ENCODE data around the gene MUC5B. TPM values are rescaled to one million over a fixed set of nuclear protein-coding genes. Genes with fewer than 3 reads are reported as not detected.
A peak's percentile ranks its signal among the peaks of the same experiment; 100 is the strongest.

MUC5B gene
- total and polyA plus RNA-seq, 7 experiments from 2014 or later = not detected

DNA sequence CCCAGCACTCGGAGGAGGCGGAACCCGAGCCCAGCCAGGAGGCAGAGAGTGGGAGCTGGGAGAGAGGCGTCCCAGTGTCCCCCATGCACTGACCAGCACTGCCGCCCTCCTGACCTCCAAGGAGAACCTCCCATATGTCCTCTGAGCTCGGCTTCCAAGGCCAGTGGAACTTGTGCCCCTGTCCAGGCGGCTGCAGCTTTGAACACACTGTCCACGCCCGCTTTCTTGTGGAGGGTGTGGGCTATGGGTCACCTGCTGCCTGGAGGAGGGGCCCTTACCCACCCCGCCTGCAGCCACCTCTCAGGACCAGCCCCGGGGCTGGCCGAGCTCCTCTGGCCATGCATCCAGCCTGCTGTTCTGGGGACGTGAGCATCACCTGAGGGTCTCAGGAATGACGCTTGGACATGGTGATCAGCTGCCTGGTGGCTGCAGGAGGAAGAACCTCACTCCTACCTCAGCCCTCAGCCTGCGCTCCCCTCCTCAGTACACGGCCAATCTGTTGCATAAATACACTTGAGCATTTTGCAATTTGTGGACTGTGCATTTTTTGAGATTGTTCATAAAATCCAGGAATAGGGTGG lies 22.2 kb upstream of the MUC5B start:
- ATAC-seq (no peak), DNase-seq (no peak)
- Mint-ChIP-seq H3K27me3 (peaks cover 0 to 4% (median 0%) of the 10 kb centered on the region in 5 donors), H3K4me3 (no peak overlapping the region), H3K4me1 (no peaks in the 10 kb centered on the region), H3K9me3 (no peaks in the 10 kb centered on the region), H3K27ac (no peak overlapping the region), H3K36me3 (no peaks in the 10 kb centered on the region)
- intact Hi-C loops (cut with micrococcal nuclease) = loop anchor here in 1 of 2 donors (5.0 to 10.0 kb wide), 2 partner anchors 64 to 427 kb away; partner anchors contain the start of gene KRTAP5-5
- no peak overlapping the region for H3K4me3 ChIP-seq (ENCODE audit: low read length)
- no peaks in the 10 kb centered on the region for H3K4me1 ChIP-seq (ENCODE audit: control insufficient read depth in 2 of 2, insufficient read depth in 2 of 2, low read length in 2 of 2)
- ChIA-PET POLR2A (no interaction called here), CTCF (interaction anchor here (1.1 kb wide), 1 partner anchor 319 kb away, joined by 3 read pairs; no protein-coding TSS in a partner anchor)
- H3K36me3 ChIP-seq (ENCODE audit: control insufficient read depth in 2 of 3, insufficient read depth in 3 of 3, low read length in 3 of 3) = no peaks in the 10 kb centered on the region
- no peaks in the 10 kb centered on the region for H3K27me3 ChIP-seq (ENCODE audit: control insufficient read depth in 2 of 2, insufficient read depth in 2 of 2, low read length in 2 of 2)
- no peaks in the 10 kb centered on the region for H3K9me3 ChIP-seq (ENCODE audit: control insufficient read depth in 2 of 3, low read length in 3 of 3)
- no peak overlapping the region for H3K27ac ChIP-seq (ENCODE audit: low read depth, low read length)

DNA sequence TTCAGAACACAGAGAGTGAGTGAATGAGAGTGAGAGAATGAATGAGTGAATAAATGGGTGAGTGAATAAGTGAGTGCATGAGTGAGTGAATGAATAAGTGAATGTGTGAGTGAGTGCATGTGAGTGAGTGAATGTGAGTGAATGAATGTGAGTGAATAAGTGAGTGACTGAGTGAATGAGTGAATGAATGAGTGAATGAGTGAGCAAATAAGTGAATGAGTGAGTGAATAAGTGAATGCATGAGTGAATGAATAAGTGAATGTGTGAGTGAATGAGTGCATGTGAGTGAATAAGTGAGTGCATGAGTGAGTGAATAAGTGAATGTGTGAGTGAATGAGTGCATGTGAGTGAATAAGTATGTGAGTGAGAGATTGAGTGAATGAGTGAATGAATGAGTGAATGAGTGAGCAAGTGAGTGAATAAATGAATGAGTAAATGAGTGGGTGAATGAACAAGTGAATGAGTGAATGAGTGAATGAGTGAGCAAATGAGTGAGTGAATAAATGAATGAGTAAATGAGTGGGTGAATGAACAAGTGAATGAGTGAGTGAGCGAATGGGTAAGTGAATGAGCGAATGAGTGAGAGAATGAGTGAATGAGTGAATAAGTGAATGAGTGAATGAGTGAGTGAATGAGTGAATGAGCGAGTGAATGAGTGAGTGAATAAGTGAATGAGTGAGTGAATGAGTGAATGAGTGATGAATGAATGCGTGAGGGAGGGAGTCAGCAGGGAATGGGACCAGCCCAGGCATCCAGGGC lies 21.3 kb upstream of the MUC5B start:
- H3K36me3 ChIP-seq (ENCODE audit: control insufficient read depth in 2 of 3, insufficient read depth in 3 of 3, low read length in 3 of 3) = no peaks in the 10 kb centered on the region
- no peaks in the 10 kb centered on the region for H3K9me3 ChIP-seq (ENCODE audit: control insufficient read depth in 2 of 3, low read length in 3 of 3)
- ATAC-seq = no peak
- H3K4me1 ChIP-seq (ENCODE audit: control insufficient read depth in 2 of 2, insufficient read depth in 2 of 2, low read length in 2 of 2) = no peaks in the 10 kb centered on the region
- H3K4me3 ChIP-seq (ENCODE audit: low read length) = no peak overlapping the region
- CTCF ChIA-PET = interaction anchor here (1.1 to 1.6 kb wide), 2 partner anchors 315 to 318 kb away, joined by 3 to 4 read pairs; no protein-coding TSS in a partner anchor
- POLR2A ChIA-PET = no interaction called here
- H3K27me3 Mint-ChIP-seq = peaks cover 0 to 1% (median 0%) of the 10 kb centered on the region in 5 donors
- H3K27me3 ChIP-seq (ENCODE audit: control insufficient read depth in 2 of 2, insufficient read depth in 2 of 2, low read length in 2 of 2) = no peaks in the 10 kb centered on the region
- H3K27ac ChIP-seq (ENCODE audit: low read depth, low read length) = no peak overlapping the region
- DNase-seq = no peak
- H3K4me1 Mint-ChIP-seq = no peaks in the 10 kb centered on the region
- no peak overlapping the region for H3K27ac Mint-ChIP-seq
- H3K4me3 Mint-ChIP-seq = no peak overlapping the region
- H3K9me3 Mint-ChIP-seq = no peaks in the 10 kb centered on the region
- H3K36me3 Mint-ChIP-seq = no peaks in the 10 kb centered on the region
- intact Hi-C loops (cut with micrococcal nuclease) = loop anchor here in 1 of 2 donors (5.0 to 10.0 kb wide), 2 partner anchors 63 to 426 kb away; partner anchors contain the start of gene KRTAP5-5

DNA sequence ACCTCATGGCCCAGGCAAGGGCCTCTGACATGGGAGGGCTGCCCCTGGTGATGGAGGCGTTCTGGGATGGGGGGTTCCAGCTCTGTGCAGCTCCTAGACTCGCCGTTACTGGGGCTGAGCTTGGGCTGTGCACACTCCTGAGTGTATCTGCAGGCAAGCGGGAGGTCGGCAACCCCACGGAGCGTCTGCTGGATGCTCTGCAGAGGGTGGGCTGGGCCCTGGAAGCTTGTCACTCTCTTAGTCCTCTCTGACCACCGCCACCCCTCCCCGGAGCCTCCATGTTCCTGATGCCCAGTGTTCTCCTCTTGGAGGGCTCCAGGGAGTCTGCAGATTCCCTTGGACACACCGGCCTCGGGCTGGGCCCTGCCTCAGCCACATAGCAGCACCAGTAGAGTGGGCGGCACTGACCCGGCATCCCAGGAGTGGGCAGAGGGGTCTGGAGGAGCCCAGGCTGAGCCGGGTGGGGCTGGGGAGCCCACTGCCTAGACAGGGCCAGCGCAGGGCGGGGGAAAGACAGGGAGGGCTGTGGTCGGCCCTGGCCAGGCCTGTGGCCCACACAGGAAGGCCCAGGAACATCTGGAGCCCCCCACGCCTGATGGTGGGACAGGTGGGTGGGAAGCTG lies 20.6 kb upstream of the MUC5B start:
- Mint-ChIP-seq H3K36me3 (no peaks in the 10 kb centered on the region), H3K27ac (no peak overlapping the region), H3K4me1 (no peaks in the 10 kb centered on the region), H3K4me3 (no peak overlapping the region), H3K9me3 (no peaks in the 10 kb centered on the region), H3K27me3 (no peaks in the 10 kb centered on the region)
- H3K27ac ChIP-seq (ENCODE audit: low read depth, low read length) = no peak overlapping the region
- no peaks in the 10 kb centered on the region for H3K36me3 ChIP-seq (ENCODE audit: control insufficient read depth in 2 of 3, insufficient read depth in 3 of 3, low read length in 3 of 3)
- no peak overlapping the region for H3K4me3 ChIP-seq (ENCODE audit: low read length)
- H3K27me3 ChIP-seq (ENCODE audit: control insufficient read depth in 2 of 2, insufficient read depth in 2 of 2, low read length in 2 of 2) = no peaks in the 10 kb centered on the region
- intact Hi-C loops (cut with micrococcal nuclease) = loop anchor here in 1 of 2 donors (5.0 to 10.0 kb wide), 2 partner anchors 63 to 425 kb away; partner anchors contain the start of gene KRTAP5-5
- no peaks in the 10 kb centered on the region for H3K9me3 ChIP-seq (ENCODE audit: control insufficient read depth in 2 of 3, low read length in 3 of 3)
- H3K4me1 ChIP-seq (ENCODE audit: control insufficient read depth in 2 of 2, insufficient read depth in 2 of 2, low read length in 2 of 2) = no peaks in the 10 kb centered on the region
- ATAC-seq (no peak), DNase-seq (peak in 2 of 9 donors; percentile 11 to 14)
- CTCF ChIA-PET = interaction anchor here (0.9 to 1.6 kb wide), 2 partner anchors 60 to 314 kb away, joined by 4 read pairs; no protein-coding TSS in a partner anchor
- POLR2A ChIA-PET = no interaction called here

DNA sequence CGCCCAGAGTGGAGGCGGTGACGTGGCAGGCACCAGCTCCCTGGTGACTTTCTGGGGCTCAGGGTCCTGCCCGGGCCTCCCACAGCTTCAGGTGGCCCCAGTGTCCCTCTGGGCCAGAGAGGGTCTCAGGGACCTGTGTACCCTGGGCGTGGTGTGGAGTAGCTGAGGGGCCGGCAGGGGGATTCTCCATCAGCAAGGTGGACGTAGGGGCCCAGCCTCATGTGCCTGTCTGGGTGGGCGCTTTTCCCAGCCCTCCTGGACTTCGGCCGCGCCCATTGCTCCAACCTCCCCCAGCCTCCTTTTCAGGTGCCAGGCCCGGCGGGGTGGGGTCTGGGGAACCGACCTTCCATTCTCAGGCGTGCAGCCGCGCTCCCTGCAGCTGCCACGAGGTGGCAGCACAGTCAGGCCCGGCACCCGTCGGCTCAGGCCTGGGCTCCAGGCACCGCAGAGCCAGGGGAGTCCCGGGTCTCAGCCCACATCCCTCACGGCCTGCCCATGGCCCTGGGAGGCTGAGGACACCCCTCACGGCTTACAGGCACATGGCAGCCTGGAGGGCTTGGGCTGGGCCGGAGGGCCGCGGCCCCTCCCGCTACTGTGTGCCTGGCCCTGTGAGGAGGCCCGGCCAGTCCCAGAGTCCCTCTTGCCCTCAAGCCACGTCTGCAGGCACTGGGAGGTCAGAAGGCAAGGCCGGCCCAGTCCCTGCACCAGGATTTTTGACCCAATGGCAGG lies 19.9 kb upstream of the MUC5B start:
- H3K36me3 Mint-ChIP-seq = no peaks in the 10 kb centered on the region
- H3K27ac Mint-ChIP-seq = no peak overlapping the region
- CTCF ChIA-PET = interaction anchor here (0.9 to 1.6 kb wide), 2 partner anchors 60 to 313 kb away, joined by 4 read pairs; no protein-coding TSS in a partner anchor
- Histone ChIP-seq H3K9me3 (ENCODE audit: control insufficient read depth in 2 of 3, low read length in 3 of 3) (no peaks in the 10 kb centered on the region), H3K36me3 (ENCODE audit: control insufficient read depth in 2 of 3, insufficient read depth in 3 of 3, low read length in 3 of 3) (no peaks in the 10 kb centered on the region), H3K27ac (ENCODE audit: low read depth, low read length) (no peak overlapping the region), H3K27me3 (ENCODE audit: control insufficient read depth in 2 of 2, insufficient read depth in 2 of 2, low read length in 2 of 2) (no peaks in the 10 kb centered on the region), H3K4me1 (ENCODE audit: control insufficient read depth in 2 of 2, insufficient read depth in 2 of 2, low read length in 2 of 2) (no peaks in the 10 kb centered on the region), H3K4me3 (ENCODE audit: low read length) (no peak overlapping the region)
- no peaks in the 10 kb centered on the region for H3K9me3 Mint-ChIP-seq
- POLR2A ChIA-PET = no interaction called here
- no peaks in the 10 kb centered on the region for H3K4me1 Mint-ChIP-seq
- H3K27me3 Mint-ChIP-seq = no peaks in the 10 kb centered on the region
- ATAC-seq (peak; percentile 83), DNase-seq (peak in 8 of 9 donors; percentile 34 to 73 (median 60))
- intact Hi-C loops (cut with micrococcal nuclease) = loop anchor here (1.0 to 10.0 kb wide), 5 partner anchors 62 to 424 kb away; partner anchors contain the start of genes BRSK2 (in 1 of the 2) and KRTAP5-5 (in 1 of the 2)
- no peak overlapping the region for H3K4me3 Mint-ChIP-seq

DNA sequence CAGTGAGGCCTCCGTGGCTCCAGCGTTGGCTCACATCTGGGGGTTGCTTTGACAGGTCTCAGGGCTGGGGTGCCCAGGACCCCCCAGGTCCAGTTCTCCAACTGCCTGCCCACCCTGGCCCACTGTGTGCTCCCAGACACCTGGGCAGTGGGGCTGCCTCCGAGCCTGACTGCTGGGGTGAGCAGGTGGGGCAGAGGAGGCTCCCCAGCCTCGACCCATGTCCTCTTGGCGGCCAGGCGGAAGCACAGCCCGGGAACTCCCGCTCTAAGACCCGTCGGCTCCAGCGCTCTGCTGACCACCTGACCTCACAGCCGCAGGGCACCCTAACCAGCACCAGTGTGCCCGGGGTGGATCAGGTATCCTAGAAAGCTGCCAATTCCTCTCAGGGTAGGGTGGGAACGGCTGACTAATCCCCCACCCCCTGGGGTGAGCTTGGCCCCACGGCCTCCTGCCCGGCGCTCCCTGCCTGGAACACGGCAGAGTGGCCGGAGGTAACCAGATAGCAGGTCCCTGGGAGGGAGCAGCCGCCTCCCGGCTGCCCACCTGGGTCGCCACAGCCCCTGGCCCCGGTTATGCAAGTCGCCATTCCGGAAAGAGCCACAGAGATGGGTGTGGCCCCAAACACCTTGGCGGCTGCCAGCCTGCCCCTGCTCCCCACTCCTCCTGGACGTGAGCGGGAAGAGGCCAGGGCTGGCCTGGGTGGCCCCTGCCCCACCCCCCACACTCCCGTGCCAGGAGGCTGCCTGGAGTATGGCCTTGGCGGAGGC lies 19.2 kb upstream of the MUC5B start:
- DNase-seq = no peak
- no peaks in the 10 kb centered on the region for H3K9me3 Mint-ChIP-seq
- no peaks in the 10 kb centered on the region for H3K27me3 Mint-ChIP-seq
- H3K27ac ChIP-seq (ENCODE audit: low read depth, low read length) = no peak overlapping the region
- no peak overlapping the region for H3K27ac Mint-ChIP-seq
- ChIA-PET CTCF (no interaction called here), POLR2A (no interaction called here)
- no peaks in the 10 kb centered on the region for H3K9me3 ChIP-seq (ENCODE audit: control insufficient read depth in 2 of 3, low read length in 3 of 3)
- H3K36me3 Mint-ChIP-seq = no peaks in the 10 kb centered on the region
- no peak for ATAC-seq
- intact Hi-C loops (cut with micrococcal nuclease) = loop anchor here (1.0 to 10.0 kb wide), 5 partner anchors 61 to 424 kb away; partner anchors contain the start of genes BRSK2 (in 1 of the 2) and KRTAP5-5 (in 1 of the 2)
- no peak overlapping the region for H3K4me3 ChIP-seq (ENCODE audit: low read length)
- H3K36me3 ChIP-seq (ENCODE audit: control insufficient read depth in 2 of 3, insufficient read depth in 3 of 3, low read length in 3 of 3) = no peaks in the 10 kb centered on the region
- no peaks in the 10 kb centered on the region for H3K27me3 ChIP-seq (ENCODE audit: control insufficient read depth in 2 of 2, insufficient read depth in 2 of 2, low read length in 2 of 2)
- H3K4me1 Mint-ChIP-seq = no peaks in the 10 kb centered on the region
- H3K4me1 ChIP-seq (ENCODE audit: control insufficient read depth in 2 of 2, insufficient read depth in 2 of 2, low read length in 2 of 2) = no peaks in the 10 kb centered on the region
- no peak overlapping the region for H3K4me3 Mint-ChIP-seq

Data from naive thymus-derived CD4-positive, alpha-beta T cell (primary cell).